HuH-7.5 (cell line): Measurements from ENCODE around the gene CFAP298.
"Not testable (repeated sequence)": the region's sequence is repeated elsewhere in the genome, so short reads cannot be mapped to it uniquely, and the experiment has no call there.

Source experiments
- DNase-seq: peaks from one replicate; pipeline ENCODE4 v3.0.0; 2011; ENCODE audit warnings: low spot score

The CFAP298 gene, protein sequence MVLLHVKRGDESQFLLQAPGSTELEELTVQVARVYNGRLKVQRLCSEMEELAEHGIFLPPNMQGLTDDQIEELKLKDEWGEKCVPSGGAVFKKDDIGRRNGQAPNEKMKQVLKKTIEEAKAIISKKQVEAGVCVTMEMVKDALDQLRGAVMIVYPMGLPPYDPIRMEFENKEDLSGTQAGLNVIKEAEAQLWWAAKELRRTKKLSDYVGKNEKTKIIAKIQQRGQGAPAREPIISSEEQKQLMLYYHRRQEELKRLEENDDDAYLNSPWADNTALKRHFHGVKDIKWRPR

DNA sequence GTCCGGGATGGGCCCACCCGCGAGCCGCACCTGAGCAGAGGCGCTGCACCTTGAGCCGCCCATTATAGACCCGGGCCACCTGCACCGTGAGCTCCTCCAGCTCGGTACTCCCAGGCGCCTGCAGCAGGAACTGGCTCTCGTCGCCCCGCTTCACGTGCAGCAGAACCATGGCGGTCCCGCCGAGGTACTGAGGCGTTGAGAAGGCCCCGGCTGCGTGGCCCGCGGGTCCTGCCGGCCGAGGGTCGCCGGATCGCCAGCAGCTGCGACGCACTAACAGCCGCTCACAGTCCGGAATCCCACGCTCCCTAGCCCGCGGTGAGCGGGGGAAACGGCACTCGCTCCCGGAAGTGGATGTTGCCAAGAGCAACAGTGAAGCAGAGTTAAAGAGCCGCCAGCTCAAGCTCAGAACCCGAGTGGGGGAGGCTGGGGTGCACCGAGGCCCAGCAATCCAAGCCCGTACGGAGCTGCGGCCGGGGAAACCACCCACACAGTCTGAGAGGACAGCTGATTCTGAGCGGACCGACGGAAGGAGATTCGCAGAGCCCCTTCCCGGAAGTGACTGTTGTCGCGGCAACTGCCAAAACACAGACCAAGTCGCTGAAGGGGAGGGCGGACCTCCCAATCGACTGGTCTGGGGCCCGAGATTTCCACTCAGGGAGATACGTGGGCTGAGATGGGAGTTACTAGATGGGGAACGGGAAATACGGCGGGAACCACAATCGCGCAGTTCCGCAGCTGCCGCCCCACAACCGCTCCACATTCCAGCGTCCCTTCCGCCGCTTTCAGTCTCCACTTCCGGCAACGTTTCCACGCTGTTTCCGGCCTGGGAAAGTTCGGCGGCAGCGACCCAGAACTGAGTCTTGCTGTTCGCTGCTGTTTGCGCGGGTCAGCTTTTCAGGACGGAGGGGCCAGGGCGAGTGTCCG lies at the start of gene CFAP298:
CFAP298 (minus strand) TSS at position 303 of the 924 bp plus-strand sequence; CDS start at position 169, 134 bp downstream.
- DNase-seq, result peak; percentile 35

DNA sequence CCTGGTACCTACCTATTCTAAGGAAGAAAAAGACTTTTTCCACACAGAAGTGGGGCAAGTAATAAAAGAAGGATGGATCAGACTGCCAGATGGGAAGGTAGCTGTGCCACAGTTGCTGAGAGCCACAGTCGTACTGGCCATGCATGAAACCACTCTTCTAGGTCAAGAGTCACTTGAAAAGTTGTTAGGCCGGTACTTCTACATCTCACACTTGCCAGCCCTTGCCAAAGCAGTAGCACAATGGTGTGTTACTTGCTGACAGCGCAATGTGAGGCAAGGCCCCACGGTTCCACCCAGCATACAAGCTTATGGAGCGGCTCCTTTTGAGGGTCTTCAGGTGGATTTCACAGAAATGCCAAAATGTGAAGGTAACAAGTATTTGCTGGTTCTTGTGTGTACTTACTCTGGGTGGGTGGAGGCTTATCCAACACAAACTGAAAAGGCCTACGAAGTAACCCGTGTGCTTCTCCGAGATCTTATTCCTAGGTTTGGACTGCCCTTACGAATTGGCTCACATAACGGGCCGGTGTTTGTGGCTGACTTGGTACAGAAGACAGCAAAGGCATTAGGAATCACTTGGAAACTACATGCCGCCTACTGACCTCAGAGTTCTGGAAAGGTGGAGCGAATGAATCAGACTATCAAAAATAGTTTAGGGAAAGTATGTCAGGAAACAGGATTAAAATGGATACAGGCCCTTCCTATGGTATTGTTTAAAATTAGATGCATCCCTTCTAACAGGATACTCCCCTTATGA lies 49.0 kb upstream of the CFAP298 start:
- DNase-seq, result not testable (repeated sequence)

DNA sequence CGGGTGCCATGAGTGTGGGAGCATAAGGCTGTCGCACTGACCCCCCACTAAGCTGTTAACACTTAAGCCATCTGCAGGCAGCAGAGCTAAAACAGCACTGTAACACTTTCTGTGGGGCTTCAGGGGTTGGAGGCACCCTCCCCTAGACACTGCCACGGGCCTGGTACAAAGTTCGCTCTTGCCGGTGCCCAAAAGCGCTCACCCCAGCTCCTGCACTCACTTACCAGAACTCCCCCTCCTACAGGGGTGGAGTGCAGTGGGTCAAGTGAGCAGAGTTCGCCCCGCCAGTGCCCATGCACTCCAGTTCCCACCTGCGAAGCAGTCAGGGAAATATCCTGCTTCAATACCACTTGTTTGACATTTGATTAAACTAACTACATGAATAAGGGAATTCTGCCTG lies 46.3 kb upstream of the CFAP298 start:
- no peak for DNase-seq

DNA sequence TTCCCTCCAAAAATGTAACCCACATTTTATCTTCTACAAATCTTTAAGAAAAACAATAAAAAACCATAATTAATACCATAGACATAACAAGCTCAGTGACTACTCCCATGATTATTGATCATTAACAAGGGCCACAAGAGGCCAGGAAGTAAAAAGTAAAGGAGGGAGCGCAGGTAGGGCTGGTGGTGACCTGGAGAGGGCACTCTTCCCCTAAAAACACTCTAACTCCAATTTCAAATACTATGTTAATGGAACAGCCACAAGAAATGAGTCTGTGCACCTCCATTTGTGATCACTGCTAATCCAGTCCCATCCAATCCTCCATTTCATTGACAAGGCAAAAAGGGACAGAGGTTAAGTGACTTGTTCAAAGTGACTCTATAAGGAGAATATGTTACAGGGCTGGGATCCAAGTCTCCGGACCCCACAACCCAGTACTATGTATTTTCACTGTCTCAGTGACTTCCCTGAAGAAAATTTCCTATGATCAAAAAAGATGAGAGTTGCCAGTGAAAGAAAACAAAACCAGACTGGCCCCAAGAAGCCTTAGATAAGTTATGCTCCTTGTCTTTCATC lies 41.2 kb upstream of the CFAP298 start:
- DNase-seq, result peak; percentile 16

DNA sequence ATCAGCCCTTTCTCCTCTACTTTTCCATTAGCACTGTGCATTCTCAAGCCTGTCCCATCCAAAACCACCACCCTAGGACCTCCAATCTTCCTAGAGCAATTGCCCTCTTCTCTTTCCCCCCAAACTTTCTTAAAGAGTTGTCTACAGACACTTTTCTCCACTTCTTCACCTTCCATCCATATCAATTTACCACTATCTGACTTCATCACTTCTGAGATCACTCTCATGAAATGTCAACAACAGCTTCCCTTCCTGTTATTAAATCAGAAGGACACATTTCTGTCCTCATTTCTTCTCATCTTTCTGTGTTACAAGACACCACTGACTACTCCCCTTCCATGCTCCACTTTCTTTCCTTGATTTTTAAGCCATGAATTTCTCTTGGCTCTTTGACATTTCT lies 36.0 kb upstream of the CFAP298 start:
- DNase-seq, result no peak

DNA sequence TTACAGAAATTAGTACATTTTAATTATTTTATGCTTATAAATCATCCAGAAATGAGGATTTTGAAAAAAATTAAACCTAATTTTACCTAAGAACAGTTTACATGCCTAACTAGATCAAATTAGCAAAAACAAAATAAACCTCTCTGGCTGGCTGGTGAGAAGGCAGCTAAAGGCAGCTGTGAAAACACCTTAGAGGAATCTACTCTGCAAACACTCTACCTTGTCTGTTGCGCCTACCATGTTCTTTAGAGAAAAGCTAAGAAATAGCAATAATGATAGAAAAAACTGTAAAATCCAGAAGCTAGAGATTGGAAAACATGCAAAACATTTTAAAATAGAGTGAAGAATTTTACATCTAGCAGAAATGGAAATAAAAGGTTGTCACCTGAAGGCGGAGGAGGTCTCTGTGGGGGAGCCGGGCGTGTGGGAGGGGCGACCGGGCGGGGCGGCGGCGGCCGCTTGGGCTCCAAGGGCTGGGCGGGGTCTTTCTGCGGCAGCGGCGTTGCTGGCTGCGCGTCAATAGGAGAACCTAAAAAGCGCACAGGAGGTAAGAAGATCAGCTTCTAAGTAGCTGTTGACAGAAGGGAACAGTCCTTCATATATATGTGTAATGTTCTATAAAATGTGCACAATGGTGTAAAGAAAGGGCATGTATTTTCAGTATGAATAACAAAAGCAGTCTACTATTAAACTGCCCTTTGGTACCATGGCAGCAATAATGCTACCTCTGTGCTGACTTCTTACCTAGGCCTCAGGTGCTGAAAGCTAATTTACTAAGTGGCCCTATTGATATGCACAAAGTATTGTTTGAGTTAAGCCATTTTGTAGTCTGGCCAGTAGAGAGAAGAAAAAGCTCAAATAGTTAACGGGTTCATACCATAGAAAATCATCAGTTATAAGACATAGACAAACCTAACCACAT lies 33.3 kb upstream of the CFAP298 start:
- DNase-seq, result no peak

DNA sequence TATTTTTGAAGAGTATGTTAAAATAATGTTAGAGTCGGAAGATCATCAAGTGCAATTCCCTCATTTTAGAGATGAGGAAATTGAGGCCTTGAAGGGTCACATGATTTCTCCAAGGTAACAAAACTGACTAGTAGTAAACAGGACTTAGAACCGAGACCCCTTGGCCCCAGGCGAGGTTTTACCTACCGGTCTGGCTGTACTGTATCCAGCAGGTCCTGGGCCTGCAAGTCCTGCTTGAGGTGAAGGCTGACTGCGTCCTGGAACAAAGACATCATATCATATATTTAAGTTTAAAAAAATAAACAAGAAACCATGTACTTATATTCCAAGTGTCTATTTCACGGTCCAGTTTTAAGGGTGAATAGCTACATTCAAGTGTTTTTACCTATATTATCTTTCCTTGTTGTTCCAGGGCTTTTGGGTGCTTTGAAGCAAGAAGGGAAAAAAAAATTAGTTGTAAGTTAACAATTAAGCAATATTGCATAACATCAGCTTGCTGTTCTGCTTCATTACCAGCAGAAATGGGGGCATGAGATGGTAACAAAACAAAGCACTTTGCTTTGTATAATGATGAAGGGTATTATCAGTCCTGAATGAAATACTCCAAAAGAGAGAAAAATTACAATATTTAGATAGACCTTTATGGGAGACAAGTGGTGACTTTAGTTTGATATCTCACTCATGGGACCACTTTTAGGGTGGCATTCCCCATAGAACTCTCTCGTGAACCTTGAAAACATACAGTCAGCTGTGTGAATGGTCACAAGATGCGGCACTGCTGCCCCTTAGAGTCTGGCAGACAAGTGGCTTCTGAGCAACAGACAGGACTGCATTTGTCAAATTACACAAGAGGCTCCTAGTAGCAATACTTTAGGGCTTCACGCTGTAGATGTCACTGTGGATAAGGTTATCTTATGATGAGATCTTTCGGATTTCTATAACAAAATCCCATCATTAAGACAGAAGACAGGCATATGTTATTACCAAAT lies 29.8 kb upstream of the CFAP298 start:
- no peak for DNase-seq

DNA sequence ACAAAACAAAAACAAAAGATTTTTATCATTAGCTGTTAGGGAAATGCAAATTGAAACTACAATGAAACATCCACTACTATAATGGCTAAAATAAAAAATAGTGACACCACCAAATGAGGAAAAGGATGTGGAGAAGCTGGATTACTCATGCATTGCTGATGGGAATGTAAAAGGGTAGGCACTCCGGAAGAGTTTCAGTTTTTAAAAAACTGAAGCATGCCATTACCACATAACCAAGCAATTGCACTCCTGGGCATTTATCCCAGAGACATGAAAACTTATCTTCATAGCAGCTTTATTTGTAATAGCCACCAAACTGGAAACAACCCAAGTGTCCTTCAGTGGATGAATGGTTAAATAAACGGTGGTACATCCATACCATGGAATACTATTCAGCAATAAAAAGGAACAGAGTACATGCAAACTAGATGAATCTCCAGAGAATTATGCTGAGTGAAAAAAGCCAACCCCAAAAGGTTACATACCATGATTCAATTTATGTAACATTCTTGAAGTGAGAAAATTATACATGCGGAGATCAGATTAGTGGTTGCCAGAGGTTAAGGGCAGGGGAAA lies 14.5 kb upstream of the CFAP298 start:
- no peak for DNase-seq

DNA sequence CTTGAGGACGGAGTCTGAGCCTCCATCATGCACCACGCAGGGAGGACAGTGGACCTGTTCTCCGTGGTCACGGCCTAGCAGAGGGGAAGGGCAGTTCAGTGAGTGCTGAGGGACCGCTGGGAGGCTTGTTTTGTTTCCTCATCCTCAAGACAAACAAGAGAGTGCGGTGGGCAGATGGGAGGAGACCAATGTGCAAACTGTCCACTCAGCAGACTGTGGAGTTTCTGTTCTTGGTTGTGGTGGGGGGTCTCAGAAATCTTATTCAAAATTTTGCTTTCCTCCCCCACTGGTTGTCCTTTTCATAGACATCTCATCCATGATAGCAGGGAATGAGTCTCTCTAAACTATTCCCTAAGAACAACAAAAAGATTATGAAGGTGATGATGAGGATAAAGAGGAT lies 6.0 kb upstream of the CFAP298 start:
- DNase-seq, result not testable (repeated sequence)

DNA sequence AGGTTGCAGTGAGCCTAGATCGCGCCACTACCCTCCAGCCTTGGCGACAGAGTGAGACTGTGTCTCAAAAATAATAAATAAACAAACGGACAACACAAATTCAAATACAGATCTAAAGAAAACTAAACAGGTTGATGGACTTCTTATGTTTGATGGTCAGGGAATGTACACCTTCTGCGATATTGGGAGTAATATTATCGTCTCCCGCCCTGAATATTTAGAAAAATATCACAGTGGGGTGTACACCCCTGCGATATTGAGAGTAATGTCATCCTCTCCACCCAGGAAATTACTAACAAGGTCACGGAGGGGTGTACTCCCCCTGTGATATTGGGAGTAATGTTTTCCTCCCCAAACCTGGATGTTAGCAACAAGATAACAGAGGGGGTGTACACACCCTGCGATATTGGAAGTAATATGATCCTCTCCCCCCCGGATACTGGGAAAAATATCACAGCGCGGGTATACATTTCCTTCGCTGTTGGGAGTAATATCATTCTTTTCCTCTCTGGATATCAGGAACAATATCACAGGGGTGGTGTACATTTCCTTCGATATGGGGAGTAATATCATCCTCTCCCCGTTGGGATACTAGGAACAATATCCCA lies 1.4 kb upstream of the CFAP298 start:
- no peak for DNase-seq

DNA sequence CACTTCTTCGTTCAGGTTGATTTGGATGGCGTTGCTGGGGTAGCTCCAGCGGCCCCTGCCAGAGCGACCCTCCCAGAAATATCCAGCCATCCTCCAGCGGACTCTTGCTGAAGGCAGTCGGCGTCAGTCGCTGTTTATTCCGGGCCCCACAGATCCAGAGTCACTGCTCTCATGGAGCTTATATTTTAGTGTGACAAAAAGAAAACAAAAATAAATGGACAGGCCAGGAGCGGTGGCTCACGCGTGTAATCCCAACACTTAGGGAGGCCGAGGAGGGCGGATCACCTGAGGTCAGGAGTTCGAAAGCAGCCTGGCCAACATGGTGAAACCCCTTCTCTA lies 791 bp upstream of the CFAP298 start:
- no peak for DNase-seq

DNA sequence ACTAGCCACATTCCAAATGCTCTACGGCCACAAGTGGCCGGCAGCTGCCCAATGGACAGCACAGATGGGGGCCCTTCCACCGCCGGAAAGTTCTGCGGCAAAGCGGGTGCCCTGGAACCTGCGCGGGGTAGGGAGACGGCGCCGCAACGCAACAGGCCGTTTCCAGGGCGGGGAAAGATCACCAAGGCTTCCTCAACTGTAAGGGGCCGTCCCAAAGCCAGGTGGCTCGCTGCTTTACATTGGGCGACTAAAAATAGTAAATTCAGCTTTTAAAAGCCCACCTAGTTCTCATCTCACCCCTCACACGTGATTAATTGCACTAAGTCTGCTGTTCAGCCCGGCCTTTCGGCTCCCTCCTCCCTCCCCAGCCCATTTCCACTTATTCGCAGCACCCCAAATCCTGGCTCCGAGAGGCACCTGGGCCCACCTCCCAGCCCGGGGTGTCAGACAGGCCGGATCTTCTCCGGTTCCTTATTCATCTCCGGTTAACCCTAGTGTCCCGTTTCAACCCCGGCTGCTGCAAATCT lies 643 bp downstream of the CFAP298 start:
- no peak for DNase-seq

DNA sequence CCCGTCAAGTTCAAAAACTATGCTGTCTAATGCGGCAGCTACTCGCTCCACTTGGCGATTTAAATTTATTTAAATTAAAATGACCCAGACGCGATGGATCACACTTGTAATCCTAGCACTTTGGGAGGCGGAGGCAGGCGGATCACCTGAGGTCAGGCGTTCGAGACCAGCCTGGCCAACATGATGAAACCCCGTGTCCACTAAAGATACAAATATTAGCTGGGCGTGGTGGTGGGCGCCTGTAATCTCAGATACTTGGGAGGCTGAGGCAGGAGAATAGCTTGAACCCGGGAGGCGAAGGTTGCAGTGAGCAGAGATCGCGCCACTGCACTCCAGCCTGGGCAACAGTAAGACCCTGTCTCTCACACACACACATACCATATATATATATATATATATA lies 1.2 kb downstream of the CFAP298 start:
- DNase-seq, result not testable (repeated sequence)

DNA sequence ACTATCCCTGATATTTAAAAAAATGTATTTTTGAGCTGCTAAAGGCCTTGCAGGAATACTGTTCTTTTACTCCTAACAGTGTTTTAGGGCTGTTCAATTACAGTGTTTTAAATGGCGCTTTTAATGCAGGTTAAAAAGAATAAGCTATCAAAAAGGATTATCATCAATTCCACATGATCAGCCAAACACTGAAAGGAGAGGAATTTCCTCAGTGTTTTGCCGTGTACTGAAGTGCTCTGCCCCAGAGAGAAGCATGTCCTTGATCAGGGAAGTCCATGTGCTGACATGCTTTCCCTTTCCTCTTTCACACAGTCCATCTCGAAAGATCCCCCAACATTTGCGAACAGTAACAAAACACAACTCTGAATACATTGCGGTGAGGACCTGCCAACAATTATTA lies 3.3 kb downstream of the CFAP298 start:
- no peak for DNase-seq

DNA sequence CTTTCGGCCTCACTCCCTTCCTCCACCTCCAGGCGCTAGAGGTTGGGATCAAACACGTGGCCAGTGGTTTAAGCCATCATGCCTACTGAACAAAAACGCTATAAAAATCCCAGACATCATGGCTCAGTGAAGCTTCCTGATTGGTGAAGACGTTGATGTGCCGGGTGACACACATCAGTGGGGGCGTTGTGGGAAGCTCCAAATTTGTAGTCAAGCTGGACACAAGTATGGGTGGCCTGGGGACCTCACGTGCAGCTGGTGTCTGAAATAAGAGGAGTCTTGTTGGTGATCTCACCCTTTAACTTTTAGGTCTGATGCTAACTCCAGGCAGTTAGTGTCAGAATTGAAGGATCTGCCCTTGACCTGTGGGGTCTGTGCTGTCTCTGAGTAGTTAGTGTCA lies 6.7 kb downstream of the CFAP298 start:
- no peak for DNase-seq

DNA sequence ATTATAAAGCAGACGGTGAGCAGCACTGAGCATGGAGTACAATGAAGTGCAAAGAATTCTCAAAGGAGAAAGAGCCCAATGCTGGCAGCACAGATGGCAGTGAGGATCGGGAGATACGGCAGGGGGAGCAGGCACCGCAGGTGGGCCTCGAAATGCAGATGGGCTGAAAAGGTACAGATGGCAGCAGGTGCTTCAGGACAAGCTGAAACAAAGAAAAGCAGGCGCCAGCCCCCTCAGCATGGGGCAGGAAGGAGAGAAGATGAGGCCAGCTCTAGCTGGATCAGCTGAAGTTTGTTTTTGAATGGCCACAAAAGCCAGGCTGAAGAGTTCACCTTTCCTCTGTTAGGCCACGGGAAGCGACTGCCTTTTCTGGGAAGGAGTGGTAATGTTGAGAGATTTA lies 7.7 kb downstream of the CFAP298 start:
- no peak for DNase-seq

DNA sequence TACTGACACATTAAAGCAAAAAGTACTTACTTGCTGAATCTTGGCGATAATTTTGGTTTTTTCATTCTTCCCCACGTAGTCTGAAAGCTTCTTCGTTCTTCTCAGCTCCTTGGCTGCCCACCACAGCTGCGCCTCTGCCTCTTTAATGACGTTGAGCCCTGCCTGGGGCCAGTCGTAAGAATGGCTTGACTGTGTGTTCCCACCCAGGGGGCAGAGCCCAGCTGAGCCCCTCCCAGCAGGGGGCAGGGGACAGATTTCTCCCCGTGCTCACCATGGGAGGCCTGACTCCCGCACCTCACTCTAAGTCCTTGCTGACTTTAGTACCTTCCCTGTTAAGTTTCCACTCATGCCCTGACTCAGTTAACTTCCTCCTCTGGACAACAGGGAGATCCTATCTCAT lies 9.0 kb downstream of the CFAP298 start:
- DNase-seq, result no peak

DNA sequence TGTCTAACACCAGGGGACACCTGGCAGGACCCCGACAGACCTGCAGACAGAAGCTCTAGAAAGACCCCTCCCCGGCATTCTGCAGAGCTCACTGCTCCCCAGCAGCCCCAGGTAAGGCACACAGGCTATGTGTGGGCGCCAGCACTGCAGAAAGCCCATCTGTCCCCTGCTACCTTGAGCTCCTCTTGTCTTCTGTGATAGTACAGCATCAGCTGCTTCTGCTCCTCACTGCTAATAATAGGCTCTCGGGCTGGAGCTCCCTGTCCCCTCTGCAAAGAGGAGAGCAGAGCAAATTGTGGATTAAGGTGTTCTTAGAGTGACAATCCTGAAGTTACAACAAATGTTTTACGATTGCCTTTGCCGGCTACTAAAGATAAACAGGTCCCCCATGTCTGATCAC lies 10.1 kb downstream of the CFAP298 start:
- DNase-seq, result no peak

DNA sequence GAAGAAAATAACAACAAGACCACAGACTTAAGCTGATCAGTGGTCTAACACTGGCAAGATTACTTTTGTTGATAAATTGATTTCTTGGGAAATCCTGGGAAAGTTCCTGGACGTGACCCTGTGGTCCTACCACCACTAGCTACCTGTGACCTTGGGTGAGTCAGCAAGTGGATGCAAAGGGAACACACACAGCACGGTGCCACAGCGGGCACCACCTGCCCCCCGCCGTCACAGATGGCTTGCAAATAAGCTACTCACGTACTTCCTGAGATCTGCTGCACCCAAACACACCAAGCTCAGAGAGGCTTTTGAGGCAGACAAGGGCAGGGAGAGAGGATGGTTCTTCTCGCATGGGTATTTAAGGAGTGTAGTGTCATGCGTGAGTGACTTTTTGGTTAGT lies 12.7 kb downstream of the CFAP298 start:
- DNase-seq, result no peak
